Left renal cortex interstitium (tissue), 4 donors: ENCODE measurements around the gene DPM2. TPM values are rescaled to one million over a fixed set of nuclear protein-coding genes. Genes with fewer than 3 reads are reported as not detected.

ENCODE experiments used
- DNase-seq, 4 donors: peaks; one replicate each; pipeline ENCODE4 v3.0.0-alpha.2; 2013; ENCODE audit warnings: low read depth in 4 of 4, low spot score in 2 of 4, missing footprints in 1 of 4
- polyA plus RNA-seq, 4 donors: library from polyadenylated mRNA; unstranded; fragments of 120-200 nt; gene quantifications; one replicate each; pipeline ENCODE4 v1.2.1, GENCODE V29; 2013; ENCODE audit not compliant: insufficient read length in 4 of 4

DPM2 gene
- polyA plus RNA-seq, 4 donors: 35.4 to 42.3 (median 37.2) TPM

- DNase-seq: no peak
Measured at GRCh38 chr9:127958728-127959127, 21.1 kb upstream of the DPM2 start.

GRCh38 chr9:127955294-127956015 lies 17.8 kb upstream of the DPM2 start:
- DNase-seq: no peak

- DNase-seq: no peak
Measured at GRCh38 chr9:127954831-127955293, 17.2 kb upstream of the DPM2 start.

- no peak for DNase-seq
Measured at GRCh38 chr9:127953768-127954505, 16.3 kb upstream of the DPM2 start.

GRCh38 chr9:127953154-127953553 lies 15.5 kb upstream of the DPM2 start:
- DNase-seq: no peak

GRCh38 chr9:127950513-127951289 lies 13.0 kb upstream of the DPM2 start:
- no peak for DNase-seq

GRCh38 chr9:127949827-127950512 lies 12.3 kb upstream of the DPM2 start:
- DNase-seq: no peak

GRCh38 chr9:127947841-127948710 lies 10.4 kb upstream of the DPM2 start:
- no peak for DNase-seq

- DNase-seq: no peak
Measured at GRCh38 chr9:127946728-127947127, 9.1 kb upstream of the DPM2 start.

GRCh38 chr9:127945942-127946341 lies 8.3 kb upstream of the DPM2 start:
- DNase-seq: no peak

GRCh38 chr9:127945338-127945737 lies 7.7 kb upstream of the DPM2 start:
- no peak for DNase-seq

- DNase-seq: no peak
Measured at GRCh38 chr9:127944586-127945218, 7.0 kb upstream of the DPM2 start.

- no peak for DNase-seq
Measured at GRCh38 chr9:127943731-127944144, 6.1 kb upstream of the DPM2 start.

GRCh38 chr9:127943011-127943662 lies 5.5 kb upstream of the DPM2 start:
- DNase-seq: no peak

- DNase-seq: no peak
Measured at GRCh38 chr9:127942216-127943010, 4.8 kb upstream of the DPM2 start.

- no peak for DNase-seq
Measured at GRCh38 chr9:127941961-127942215, 4.2 kb upstream of the DPM2 start.

GRCh38 chr9:127941062-127941960 lies 3.7 kb upstream of the DPM2 start:
- no peak for DNase-seq
